GM12892 (cell line): ENCODE measurements around the gene PKNOX1.

ENCODE experiments used
- POLR2A ChIP-seq: IDR thresholded peaks from 2 replicates; pipeline ENCODE4 v1.6.1; 2011; ENCODE audit warnings: low read depth, low read length, control low read depth
- POLR2AphosphoS5 ChIP-seq: IDR thresholded peaks from 2 replicates; pipeline ENCODE4 v1.6.1; 2011; ENCODE audit warnings: low read depth, low read length, control low read depth
- TAF1 ChIP-seq: IDR thresholded peaks from 2 replicates; pipeline ENCODE4 v1.6.1; 2011; ENCODE audit warnings: low read depth, mild to moderate bottlenecking, control low read depth, low read length, borderline replicate concordance

DNA sequence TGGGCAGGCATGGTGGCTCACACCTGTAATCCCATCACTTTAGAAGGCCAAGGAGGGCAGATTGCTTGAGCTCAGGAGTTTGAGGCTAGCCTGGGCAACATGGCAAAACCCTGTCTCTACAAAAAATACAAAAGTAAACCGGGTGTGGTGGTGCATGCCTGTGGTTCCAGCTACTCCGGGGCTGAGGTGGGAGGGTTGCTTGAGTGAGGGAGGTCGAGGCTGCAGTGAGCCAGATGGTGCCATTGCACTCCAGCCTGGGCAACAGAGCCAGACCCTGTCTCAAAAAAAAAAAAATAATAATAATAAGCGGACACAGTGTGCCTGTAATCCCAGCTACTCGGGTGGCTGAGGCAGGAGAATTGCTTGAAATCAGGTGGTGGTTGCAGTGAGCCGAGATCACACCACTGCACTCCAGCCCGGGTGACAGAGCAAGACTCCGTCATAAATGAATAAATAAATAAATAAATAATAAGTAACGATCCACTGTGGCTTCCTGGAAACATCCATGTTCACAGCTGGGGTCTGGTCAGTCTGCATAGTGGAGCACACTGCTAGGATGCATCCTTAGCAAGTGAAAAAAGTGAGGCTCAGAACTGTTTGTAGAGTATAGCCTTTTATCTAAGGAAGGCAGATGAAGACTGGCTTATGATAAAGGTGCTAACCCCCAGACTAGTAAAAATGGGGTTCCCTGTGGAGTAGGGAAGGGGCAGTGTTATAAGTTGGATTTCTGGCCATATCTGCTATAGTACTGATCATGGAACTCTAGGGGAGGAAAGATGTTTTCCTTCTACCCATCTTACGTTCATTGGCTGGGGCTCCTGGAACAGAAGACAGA, 15.7 kb downstream of the PKNOX1 start:
- TF ChIP-seq POLR2A (no peak), POLR2AphosphoS5 (no peak), TAF1 (no peak)
